Measurements from ENCODE around the gene GPATCH8.

DNA sequence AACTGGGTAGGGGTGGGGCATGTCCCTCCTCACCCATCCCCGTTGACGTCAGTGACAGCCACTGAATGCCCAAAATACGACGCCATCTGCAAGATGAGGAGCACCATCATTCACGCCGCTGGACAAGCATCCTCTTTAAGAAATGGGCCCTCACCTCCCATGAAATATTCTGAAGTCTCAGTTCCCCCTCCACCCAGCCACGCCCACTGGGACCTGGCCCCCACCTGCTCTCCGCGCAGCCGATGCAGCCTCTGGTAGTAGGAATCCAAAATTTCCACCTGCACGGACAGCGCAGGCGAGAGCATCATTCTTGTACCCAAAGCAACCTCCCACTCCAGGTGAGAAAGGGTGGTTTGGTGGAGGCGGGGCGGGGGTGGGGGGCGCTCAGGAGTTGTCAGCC, 119.3 kb downstream of the GPATCH8 start:
- TF ChIP-seq, protein P1, sequence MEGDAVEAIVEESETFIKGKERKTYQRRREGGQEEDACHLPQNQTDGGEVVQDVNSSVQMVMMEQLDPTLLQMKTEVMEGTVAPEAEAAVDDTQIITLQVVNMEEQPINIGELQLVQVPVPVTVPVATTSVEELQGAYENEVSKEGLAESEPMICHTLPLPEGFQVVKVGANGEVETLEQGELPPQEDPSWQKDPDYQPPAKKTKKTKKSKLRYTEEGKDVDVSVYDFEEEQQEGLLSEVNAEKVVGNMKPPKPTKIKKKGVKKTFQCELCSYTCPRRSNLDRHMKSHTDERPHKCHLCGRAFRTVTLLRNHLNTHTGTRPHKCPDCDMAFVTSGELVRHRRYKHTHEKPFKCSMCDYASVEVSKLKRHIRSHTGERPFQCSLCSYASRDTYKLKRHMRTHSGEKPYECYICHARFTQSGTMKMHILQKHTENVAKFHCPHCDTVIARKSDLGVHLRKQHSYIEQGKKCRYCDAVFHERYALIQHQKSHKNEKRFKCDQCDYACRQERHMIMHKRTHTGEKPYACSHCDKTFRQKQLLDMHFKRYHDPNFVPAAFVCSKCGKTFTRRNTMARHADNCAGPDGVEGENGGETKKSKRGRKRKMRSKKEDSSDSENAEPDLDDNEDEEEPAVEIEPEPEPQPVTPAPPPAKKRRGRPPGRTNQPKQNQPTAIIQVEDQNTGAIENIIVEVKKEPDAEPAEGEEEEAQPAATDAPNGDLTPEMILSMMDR (conservative IDR thresholded peaks at IDR 0.05) = no peak
- TF ChIP-seq EZH2 (IDR thresholded peaks at IDR 0.05; ENCODE audit: low read depth) = no peak
